Astrocyte of the cerebellum (primary cell): ENCODE data around the gene TSPAN33.
"Not testable (repeated sequence)": the region's sequence is repeated elsewhere in the genome, so short reads cannot be mapped to it uniquely, and the experiment has no call there.

ENCODE experiments used
- DNase-seq: peaks from one replicate; pipeline ENCODE4 v3.0.0-alpha.2; 2011; ENCODE audit warnings: low read depth
- H3K4me3 ChIP-seq: 2 replicates; pipeline ENCODE4 v1.5.1; 2011; ENCODE audit warnings: mild to moderate bottlenecking, low read depth, low read length, moderate library complexity
- CTCF ChIP-seq: IDR thresholded peaks from 2 replicates; pipeline ENCODE4 v1.5.1; 2012; ENCODE audit warnings: low read length, low read depth, moderate library complexity, mild to moderate bottlenecking; ENCODE audit errors: missing control alignments
- in situ Hi-C: cut with HindIII; loops from 2 replicates; pipeline ENCODE4 v1.10.0; 2017; ENCODE audit warnings: low sequenced_read_pairs

TSPAN33 gene

GRCh38 chr7:129108581-129108980, 35.9 kb upstream of the TSPAN33 start:
- no peak for DNase-seq
- in situ Hi-C loops: no loop called here
- H3K4me3 ChIP-seq: no peak overlapping the region
- TF ChIP-seq CTCF: no peak

- in situ Hi-C loops: no loop called here
- H3K4me3 ChIP-seq: no peak overlapping the region
- DNase-seq: no peak
- TF ChIP-seq CTCF: no peak
These were observed 34.1 kb upstream of the TSPAN33 start for GRCh38 chr7:129110258-129110981.

GRCh38 chr7:129110982-129111376, 33.5 kb upstream of the TSPAN33 start:
- no peak for TF ChIP-seq CTCF
- in situ Hi-C loops: no loop called here
- H3K4me3 ChIP-seq: no peak overlapping the region
- no peak for DNase-seq

DNA sequence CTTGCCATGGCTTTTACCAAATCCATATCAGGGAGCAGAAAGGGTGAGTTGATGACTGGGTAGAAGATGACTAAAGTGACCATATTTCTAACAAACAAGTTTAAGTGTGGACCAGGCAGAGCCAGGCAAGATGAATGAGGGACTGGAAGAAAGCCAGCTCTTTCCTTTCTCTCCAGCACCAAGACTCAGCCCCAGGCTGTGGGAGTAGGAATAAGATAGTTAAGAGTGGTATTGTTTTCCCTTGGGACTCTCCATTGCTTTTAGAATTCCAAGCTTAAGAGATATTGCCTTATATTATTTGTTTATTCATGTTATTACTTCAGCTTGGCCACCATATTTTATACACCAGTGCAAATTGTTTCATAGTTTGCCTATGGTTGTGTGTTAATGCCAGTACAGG, 28.8 kb upstream of the TSPAN33 start:
- no peak for DNase-seq
- in situ Hi-C loops: no loop called here
- no peak for TF ChIP-seq CTCF
- no peak overlapping the region for H3K4me3 ChIP-seq

DNA sequence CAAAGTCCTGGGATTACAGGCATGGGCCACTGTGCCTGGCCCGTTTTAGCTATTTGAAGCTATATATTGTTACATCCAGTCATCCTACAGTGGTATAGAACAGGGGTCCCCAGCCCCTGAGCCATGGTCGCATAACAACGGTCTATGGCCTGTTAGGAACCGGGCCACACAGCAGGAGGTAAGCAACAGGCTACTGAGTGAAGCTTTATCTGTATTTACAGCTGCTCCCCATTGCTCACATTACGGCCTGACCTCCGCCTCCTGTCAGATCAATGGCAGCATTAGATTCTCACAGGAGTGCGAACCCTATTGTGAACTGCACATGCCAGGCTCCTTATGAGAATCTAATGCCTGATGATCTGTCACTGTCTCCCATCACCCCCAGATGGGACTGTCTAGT, 26.3 kb upstream of the TSPAN33 start:
- DNase-seq: no peak
- no peak overlapping the region for H3K4me3 ChIP-seq
- in situ Hi-C loops: no loop called here
- no peak for TF ChIP-seq CTCF

- TF ChIP-seq CTCF: no peak
- DNase-seq: no peak
- in situ Hi-C loops: no loop called here
- no peak overlapping the region for H3K4me3 ChIP-seq
These were observed 25.5 kb upstream of the TSPAN33 start for GRCh38 chr7:129118976-129119375.

DNA sequence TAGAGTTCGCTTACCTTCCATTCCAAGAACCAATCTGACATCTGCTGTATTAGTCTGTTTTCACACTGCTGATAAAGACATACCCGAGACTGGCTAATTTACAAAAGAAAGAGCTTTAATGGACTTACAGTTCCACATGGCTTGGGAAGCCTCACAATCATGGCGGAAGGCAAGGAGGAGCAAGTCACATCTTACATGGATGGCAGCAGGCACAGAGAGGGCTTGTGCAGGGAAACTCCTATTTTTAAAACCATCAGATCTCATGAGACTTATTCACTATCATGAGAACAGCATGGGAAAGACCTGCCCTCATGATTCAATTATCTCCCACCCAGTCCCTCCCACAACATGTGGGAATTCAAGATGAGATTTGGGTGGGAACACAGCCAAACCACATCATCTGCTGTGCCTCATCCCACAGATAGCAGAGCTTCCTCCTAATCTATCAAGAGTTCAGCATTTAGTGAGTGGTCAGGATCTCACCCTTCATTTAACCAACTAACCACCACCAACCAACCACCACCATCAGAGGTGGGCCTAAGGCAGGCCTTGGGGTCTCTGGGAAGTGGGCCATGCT, 22.9 kb upstream of the TSPAN33 start:
- H3K4me3 ChIP-seq, DNase-seq, in situ Hi-C loops: not testable (repeated sequence)
